Fibroblast of mammary gland (primary cell): Measurements from ENCODE around the gene TVP23C.
A peak's percentile ranks its signal among the peaks of the same experiment; 100 is the strongest.
"Not testable (repeated sequence)": the region's sequence is repeated elsewhere in the genome, so short reads cannot be mapped to it uniquely, and the experiment has no call there.

Experiments
- DNase-seq: peaks from one replicate; pipeline ENCODE4 v3.0.0-alpha.2; 2010; ENCODE audit warnings: low read depth
- H3K4me3 ChIP-seq: 2 replicates; pipeline ENCODE4 v1.5.1; 2011; ENCODE audit warnings: low read depth, mild to moderate bottlenecking, low read length, moderate library complexity; ENCODE audit not compliant: control insufficient read depth
- CTCF ChIP-seq: conservative IDR thresholded peaks from 2 replicates; pipeline ENCODE4 v1.5.1; 2011; ENCODE audit warnings: low read depth, low read length, inconsistent platforms; ENCODE audit not compliant: control insufficient read depth, insufficient read depth

The TVP23C gene

GRCh38 chr17:15507896-15508295 lies 55.4 kb downstream of the TVP23C start:
- no peak for DNase-seq
- TF ChIP-seq CTCF: no peak

GRCh38 chr17:15507001-15507400 lies 56.3 kb downstream of the TVP23C start:
- no peak for TF ChIP-seq CTCF
- DNase-seq: no peak
- H3K4me3 ChIP-seq: no peak overlapping the region

More at GRCh38 chr17:15507896-15508295, 55.4 kb downstream of the TVP23C start:
- H3K4me3 ChIP-seq: no peak overlapping the region

- DNase-seq, H3K4me3 ChIP-seq: not testable (repeated sequence)
These were observed 57.6 kb downstream of the TVP23C start for GRCh38 chr17:15505708-15506107.

- DNase-seq: no peak
- H3K4me3 ChIP-seq: no peak overlapping the region
- no peak for TF ChIP-seq CTCF
These were observed 59.6 kb downstream of the TVP23C start for GRCh38 chr17:15503731-15504130.

- DNase-seq: peak; percentile 94
- TF ChIP-seq CTCF: peak; percentile 79
- peak overlapping the region; percentile 30 for H3K4me3 ChIP-seq
These were observed 60.7 kb downstream of the TVP23C start for GRCh38 chr17:15502369-15503112.

- H3K4me3 ChIP-seq: no peak overlapping the region
- TF ChIP-seq CTCF: no peak
- no peak for DNase-seq
These were observed 61.5 kb downstream of the TVP23C start for GRCh38 chr17:15501793-15502192.

- peak; percentile 15 for DNase-seq
- TF ChIP-seq CTCF: no peak
These were observed 62.0 kb downstream of the TVP23C start for GRCh38 chr17:15501282-15501681.

More at GRCh38 chr17:15501282-15501681, 62.0 kb downstream of the TVP23C start:
- H3K4me3 ChIP-seq: no peak overlapping the region
